ENCODE results near the gene TIA1.
"Not testable (repeated sequence)": the region's sequence is repeated elsewhere in the genome, so short reads cannot be mapped to it uniquely, and the experiment has no call there.

The TIA1 gene

GRCh38 chr2:70188460-70188859, 60.0 kb downstream of the TIA1 start:
- no peaks in the 10 kb centered on the region for H3K36me3 ChIP-seq
- H3K4me1 ChIP-seq, result peaks cover 3 to 13% (median 12%) of the 10 kb centered on the region in 10 experiments; a peak in 17 of 20 replicates
- H3K9ac ChIP-seq, result no peak overlapping the region
- no peak overlapping the region for H3K27ac ChIP-seq
- H3K4me2 ChIP-seq, result no peak overlapping the region
- no peaks in the 10 kb centered on the region for H4K20me1 ChIP-seq
- no peak overlapping the region for H3K4me3 ChIP-seq
- no peaks in the 10 kb centered on the region for H3K27me3 ChIP-seq
- no peaks in the 10 kb centered on the region for H3K9me3 ChIP-seq (replicated peaks in 1 of 11)
- TF ChIP-seq Cebpa-rat (IDR thresholded peaks at IDR 0.05), result no peak

DNA sequence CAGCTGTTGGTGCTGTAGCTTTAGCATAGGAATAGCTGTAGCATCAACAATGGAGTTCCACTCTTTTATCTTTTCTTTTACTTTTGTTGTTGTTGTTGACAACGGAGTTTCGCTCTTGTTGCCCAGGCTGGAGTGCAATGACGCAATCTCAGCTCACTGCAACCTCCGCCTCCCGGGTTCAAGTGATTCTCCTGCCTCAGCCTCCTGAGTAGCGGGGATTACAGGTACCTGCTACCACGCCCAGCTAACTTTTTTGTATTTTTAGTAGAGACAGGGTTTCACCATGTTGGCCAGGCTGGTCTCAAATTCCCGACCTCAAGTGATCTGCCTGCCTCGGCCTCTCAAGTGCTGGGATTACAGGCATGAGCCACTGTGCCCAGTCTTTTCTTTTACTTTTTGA, 61.3 kb downstream of the TIA1 start:
- H3K27me3 ChIP-seq; H3K36me3 ChIP-seq; H3K4me2 ChIP-seq; H3K27ac ChIP-seq; H3K9ac ChIP-seq; H4K20me1 ChIP-seq; H3K4me3 ChIP-seq; H3K9me3 ChIP-seq (replicated peaks in 1 of 11): not testable (repeated sequence)
- peak in 2 of 11 experiments; percentile 21 to 43; a peak in 1 of 22 replicates for TF ChIP-seq Cebpa-rat (IDR thresholded peaks at IDR 0.05)
- H3K4me1 ChIP-seq, result peaks cover 9 to 20% (median 17%) of the 10 kb centered on the region in 10 experiments

DNA sequence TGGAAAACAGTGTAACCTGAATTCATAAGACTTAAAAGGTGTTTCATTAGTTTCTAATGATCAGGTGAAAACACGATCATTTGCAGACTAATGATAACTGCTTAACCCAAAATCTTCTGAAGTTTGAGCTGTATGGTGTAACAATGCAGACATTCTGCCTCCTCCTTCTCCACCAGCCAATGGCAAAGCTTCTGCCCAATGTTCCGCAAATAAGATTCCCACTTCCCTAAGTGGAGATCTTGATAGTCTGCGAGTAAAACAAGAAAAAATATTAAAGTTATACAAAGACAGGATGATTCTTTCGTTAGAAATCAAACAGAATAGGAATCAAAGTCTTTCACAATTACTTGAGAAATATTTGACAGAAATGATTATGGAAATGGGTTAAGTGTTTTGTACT, 65.7 kb downstream of the TIA1 start:
- Histone ChIP-seq H3K4me3 (no peak overlapping the region), H3K27ac (peak overlapping the region in 1 of 11 experiments; percentile 73; a peak in 1 of 22 replicates), H3K4me2 (peak overlapping the region in 4 of 11 experiments; percentile 73 to 85 (median 81); a peak in 5 of 22 replicates), H3K36me3 (peaks cover 16 to 44% (median 27%) of the 10 kb centered on the region in 11 experiments; a peak in 20 of 22 replicates), H3K9me3 (replicated peaks in 1 of 11) (no peaks in the 10 kb centered on the region), H3K4me1 (peaks cover 19 to 34% (median 32%) of the 10 kb centered on the region in 10 experiments), H3K27me3 (no peaks in the 10 kb centered on the region), H3K9ac (no peak overlapping the region), H4K20me1 (peaks cover 0 to 5% (median 0%) of the 10 kb centered on the region in 11 experiments; a peak in 2 of 22 replicates)
- TF ChIP-seq Cebpa-rat (IDR thresholded peaks at IDR 0.05), result no peak

GRCh38 chr2:70181363-70181956, 67.0 kb downstream of the TIA1 start:
- Histone ChIP-seq H3K4me1 (peaks cover 19 to 41% (median 39%) of the 10 kb centered on the region in 10 experiments), H3K27ac (peak overlapping the region in 10 of 11 experiments; percentile 25 to 75 (median 66); a peak in 19 of 22 replicates), H4K20me1 (peaks cover 0 to 5% (median 0%) of the 10 kb centered on the region in 11 experiments; a peak in 2 of 22 replicates), H3K4me3 (peak overlapping the region in 7 of 10 experiments; percentile 24 to 53 (median 32); a peak in 11 of 20 replicates), H3K9ac (peak overlapping the region in 10 of 11 experiments; percentile 39 to 76 (median 64); a peak in 19 of 22 replicates), H3K9me3 (replicated peaks in 1 of 11) (no peaks in the 10 kb centered on the region), H3K27me3 (no peaks in the 10 kb centered on the region), H3K36me3 (peaks cover 25 to 57% (median 39%) of the 10 kb centered on the region in 11 experiments; a peak in 20 of 22 replicates), H3K4me2 (peak overlapping the region; percentile 62 to 90 (median 84))
- no peak for TF ChIP-seq Cebpa-rat (IDR thresholded peaks at IDR 0.05)

DNA sequence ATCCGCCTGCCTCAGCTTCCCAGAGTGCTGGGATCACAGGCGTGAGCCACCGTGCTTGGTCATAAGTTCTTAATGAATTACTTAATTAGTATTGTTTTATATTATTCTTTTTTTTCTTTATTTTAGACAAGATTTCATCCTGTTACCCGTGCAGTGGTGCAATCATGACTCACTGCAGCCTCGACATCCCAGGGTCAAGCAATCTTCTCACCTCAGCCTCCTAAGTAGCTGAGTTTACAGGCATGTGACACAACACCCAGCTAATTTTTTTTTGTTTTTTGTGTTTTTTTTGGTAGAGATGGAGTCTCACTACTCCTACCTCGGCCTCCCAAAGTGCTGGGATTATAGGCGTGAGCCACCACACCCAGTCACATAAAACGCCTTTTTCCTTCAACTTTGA, 74.9 kb downstream of the TIA1 start:
- H3K9me3 ChIP-seq (replicated peaks in 1 of 11), result no peaks in the 10 kb centered on the region
- no peak overlapping the region for H3K4me3 ChIP-seq
- H3K27ac ChIP-seq, result no peak overlapping the region
- peaks cover 0 to 22% (median 15%) of the 10 kb centered on the region in 10 experiments; a peak in 11 of 20 replicates for H3K4me1 ChIP-seq
- no peak for TF ChIP-seq Cebpa-rat (IDR thresholded peaks at IDR 0.05)
- H3K4me2 ChIP-seq, result no peak overlapping the region
- H3K27me3 ChIP-seq, result no peaks in the 10 kb centered on the region
- no peak overlapping the region for H3K9ac ChIP-seq
- H4K20me1 ChIP-seq, result no peaks in the 10 kb centered on the region
- peaks cover 86 to 99% (median 97%) of the 10 kb centered on the region in 11 experiments for H3K36me3 ChIP-seq

GRCh38 chr2:70169654-70170245, 78.7 kb downstream of the TIA1 start:
- peaks cover 85 to 100% (median 94%) of the 10 kb centered on the region in 11 experiments for H3K36me3 ChIP-seq
- H3K9me3 ChIP-seq (replicated peaks in 1 of 11); H3K4me1 ChIP-seq; H3K4me3 ChIP-seq; H3K27me3 ChIP-seq; H3K4me2 ChIP-seq; H3K9ac ChIP-seq; H4K20me1 ChIP-seq; H3K27ac ChIP-seq: not testable (repeated sequence)

DNA sequence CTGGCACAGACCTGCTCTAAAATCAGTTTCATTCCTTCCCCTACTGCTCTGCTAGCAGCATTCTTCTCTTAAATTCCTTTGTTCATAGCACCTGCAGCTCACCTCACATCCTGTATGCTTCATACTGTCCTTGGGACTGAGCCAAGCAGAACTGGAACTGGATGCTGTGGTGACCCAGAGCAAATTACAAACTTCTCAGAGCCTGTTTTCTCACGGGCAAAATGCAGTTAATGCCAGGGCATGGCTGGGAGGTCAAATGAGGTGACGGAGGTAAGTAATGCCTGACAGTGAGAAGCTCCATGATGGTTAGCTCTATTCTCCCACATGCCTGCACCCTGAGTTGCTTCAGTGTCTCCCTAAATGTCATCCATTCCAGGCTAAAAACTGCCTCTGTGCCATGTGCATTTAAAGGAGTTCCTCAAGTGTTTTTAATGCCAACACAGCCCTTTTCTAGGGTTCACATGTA, 87.3 kb downstream of the TIA1 start:
- no peak overlapping the region for H3K27ac ChIP-seq
- peaks cover 0 to 5% (median 0%) of the 10 kb centered on the region in 10 experiments; a peak in 2 of 20 replicates for H3K4me1 ChIP-seq
- H3K9me3 ChIP-seq (replicated peaks in 1 of 11), result no peaks in the 10 kb centered on the region
- H3K4me3 ChIP-seq, result no peak overlapping the region
- H3K27me3 ChIP-seq, result no peaks in the 10 kb centered on the region
- no peak overlapping the region for H3K9ac ChIP-seq
- no peak for TF ChIP-seq Cebpa-rat (IDR thresholded peaks at IDR 0.05)
- H4K20me1 ChIP-seq, result no peaks in the 10 kb centered on the region
- peaks cover 84 to 100% (median 95%) of the 10 kb centered on the region in 11 experiments for H3K36me3 ChIP-seq
- no peak overlapping the region for H3K4me2 ChIP-seq

GRCh38 chr2:70160545-70160944, 87.9 kb downstream of the TIA1 start:
- no peak overlapping the region for H3K9ac ChIP-seq
- peaks cover 83 to 100% (median 94%) of the 10 kb centered on the region in 11 experiments for H3K36me3 ChIP-seq
- no peaks in the 10 kb centered on the region for H3K9me3 ChIP-seq (replicated peaks in 1 of 11)
- no peaks in the 10 kb centered on the region for H3K27me3 ChIP-seq
- no peak overlapping the region for H3K4me2 ChIP-seq
- no peak for TF ChIP-seq Cebpa-rat (IDR thresholded peaks at IDR 0.05)
- H3K4me3 ChIP-seq, result no peak overlapping the region
- no peaks in the 10 kb centered on the region for H4K20me1 ChIP-seq
- no peak overlapping the region for H3K27ac ChIP-seq
- peaks cover 0 to 5% (median 0%) of the 10 kb centered on the region in 10 experiments; a peak in 2 of 20 replicates for H3K4me1 ChIP-seq
